CD4-positive, alpha-beta T cell treated with Interleukin-12 subunit alpha and Interleukin-12 subunit beta, for 1 hour (primary cell): ENCODE measurements around the gene NLRC3.

Experiments used
- DNase-seq: peaks from one replicate; pipeline ENCODE4 v3.0.0-alpha.2; 2020

The NLRC3 gene

GRCh38 chr16:3596101-3596861 lies 19.1 kb upstream of the NLRC3 start:
- no peak for DNase-seq

GRCh38 chr16:3595521-3596021 lies 18.4 kb upstream of the NLRC3 start:
- DNase-seq: no peak

- DNase-seq: no peak
Observed at GRCh38 chr16:3595110-3595486, 17.9 kb upstream of the NLRC3 start.

GRCh38 chr16:3594316-3595109 lies 17.3 kb upstream of the NLRC3 start:
- no peak for DNase-seq

GRCh38 chr16:3592559-3592958 lies 15.4 kb upstream of the NLRC3 start:
- no peak for DNase-seq

- DNase-seq: no peak
Observed at GRCh38 chr16:3591991-3592390, 14.8 kb upstream of the NLRC3 start.

- no peak for DNase-seq
Observed at GRCh38 chr16:3591436-3591803, 14.2 kb upstream of the NLRC3 start.

GRCh38 chr16:3590736-3591435 lies 13.7 kb upstream of the NLRC3 start:
- DNase-seq: no peak

- DNase-seq: no peak
Observed at GRCh38 chr16:3589991-3590701, 12.9 kb upstream of the NLRC3 start.

- DNase-seq: no peak
Observed at GRCh38 chr16:3589441-3589921, 12.3 kb upstream of the NLRC3 start.

GRCh38 chr16:3589001-3589400 lies 11.8 kb upstream of the NLRC3 start:
- no peak for DNase-seq

GRCh38 chr16:3587547-3588110 lies 10.4 kb upstream of the NLRC3 start:
- DNase-seq: no peak

GRCh38 chr16:3584412-3584811 lies 7.2 kb upstream of the NLRC3 start:
- no peak for DNase-seq

GRCh38 chr16:3583303-3584038 lies 6.3 kb upstream of the NLRC3 start:
- DNase-seq: no peak

GRCh38 chr16:3582276-3583165 lies 5.3 kb upstream of the NLRC3 start:
- DNase-seq: no peak

- DNase-seq: no peak
Observed at GRCh38 chr16:3581392-3581791, 4.2 kb upstream of the NLRC3 start.

- DNase-seq: no peak
Observed at GRCh38 chr16:3580686-3581085, 3.5 kb upstream of the NLRC3 start.

GRCh38 chr16:3580251-3580651 lies 3.0 kb upstream of the NLRC3 start:
- no peak for DNase-seq

- no peak for DNase-seq
Observed at GRCh38 chr16:3579776-3580175, 2.6 kb upstream of the NLRC3 start.
